GM10266 (cell line): ENCODE measurements around the gene IFNE.
A peak's percentile ranks its signal among the peaks of the same experiment; 100 is the strongest.

Experiments
- DNase-seq: peaks from one replicate; pipeline ENCODE4 v3.0.0; 2012; ENCODE audit errors: extremely low spot score
- TF ChIP-seq, protein P1 (sequence below): IDR thresholded peaks from 2 replicates; pipeline ENCODE4 v1.5.1; 2012; ENCODE audit warnings: mild to moderate bottlenecking, low read depth; ENCODE audit not compliant: control insufficient read depth, insufficient read depth; ENCODE audit errors: missing control alignments

Gene IFNE

GRCh38 chr9:21482213-21482612 is at the start of gene IFNE:
IFNE (minus strand) TSS chr9:21482313; CDS start chr9:21481694, 619 bp downstream.
- DNase-seq: no peak
- TF ChIP-seq, protein P1, sequence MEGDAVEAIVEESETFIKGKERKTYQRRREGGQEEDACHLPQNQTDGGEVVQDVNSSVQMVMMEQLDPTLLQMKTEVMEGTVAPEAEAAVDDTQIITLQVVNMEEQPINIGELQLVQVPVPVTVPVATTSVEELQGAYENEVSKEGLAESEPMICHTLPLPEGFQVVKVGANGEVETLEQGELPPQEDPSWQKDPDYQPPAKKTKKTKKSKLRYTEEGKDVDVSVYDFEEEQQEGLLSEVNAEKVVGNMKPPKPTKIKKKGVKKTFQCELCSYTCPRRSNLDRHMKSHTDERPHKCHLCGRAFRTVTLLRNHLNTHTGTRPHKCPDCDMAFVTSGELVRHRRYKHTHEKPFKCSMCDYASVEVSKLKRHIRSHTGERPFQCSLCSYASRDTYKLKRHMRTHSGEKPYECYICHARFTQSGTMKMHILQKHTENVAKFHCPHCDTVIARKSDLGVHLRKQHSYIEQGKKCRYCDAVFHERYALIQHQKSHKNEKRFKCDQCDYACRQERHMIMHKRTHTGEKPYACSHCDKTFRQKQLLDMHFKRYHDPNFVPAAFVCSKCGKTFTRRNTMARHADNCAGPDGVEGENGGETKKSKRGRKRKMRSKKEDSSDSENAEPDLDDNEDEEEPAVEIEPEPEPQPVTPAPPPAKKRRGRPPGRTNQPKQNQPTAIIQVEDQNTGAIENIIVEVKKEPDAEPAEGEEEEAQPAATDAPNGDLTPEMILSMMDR: no peak

DNA sequence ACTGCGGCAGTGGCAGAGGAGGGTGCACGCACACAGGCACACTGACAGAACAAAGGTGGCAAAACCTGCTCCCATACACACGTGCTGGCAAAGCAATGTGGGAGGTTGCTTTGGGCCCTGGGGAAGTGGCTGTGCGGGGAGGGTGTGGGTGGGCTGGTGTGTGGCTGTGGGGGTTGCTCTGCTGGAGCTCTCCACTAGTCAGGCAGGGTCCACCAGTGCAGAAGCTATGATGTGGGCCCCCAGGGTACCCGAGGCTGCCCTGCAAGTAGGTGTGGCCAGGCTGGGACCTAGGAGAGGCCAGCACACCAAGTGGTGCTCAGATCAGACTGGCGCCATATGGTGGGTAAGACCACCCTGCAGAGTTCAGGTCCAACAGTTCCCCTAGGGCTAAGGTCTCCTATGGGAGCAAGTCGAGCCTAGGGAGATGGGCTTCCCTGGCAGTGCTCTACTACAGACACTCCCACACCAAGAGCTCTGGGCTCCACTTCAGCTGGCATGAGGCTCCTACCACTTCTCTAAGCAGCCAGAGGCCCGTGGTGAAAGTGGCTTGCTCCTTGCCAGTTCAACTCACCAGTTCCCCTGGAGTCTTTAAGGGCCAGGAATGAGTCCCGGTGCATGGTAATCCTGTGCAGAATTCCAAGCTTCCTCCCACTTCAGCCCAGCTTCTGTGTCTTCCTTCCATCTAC is 46.2 kb upstream of the IFNE start:
- TF ChIP-seq, protein P1: no peak
- no peak for DNase-seq

GRCh38 chr9:21527579-21527978 is 45.5 kb upstream of the IFNE start:
- TF ChIP-seq, protein P1: peak; percentile 18
- no peak for DNase-seq

- DNase-seq: no peak
- TF ChIP-seq, protein P1: no peak
These were observed 43.1 kb upstream of the IFNE start for GRCh38 chr9:21525174-21525573.

DNA sequence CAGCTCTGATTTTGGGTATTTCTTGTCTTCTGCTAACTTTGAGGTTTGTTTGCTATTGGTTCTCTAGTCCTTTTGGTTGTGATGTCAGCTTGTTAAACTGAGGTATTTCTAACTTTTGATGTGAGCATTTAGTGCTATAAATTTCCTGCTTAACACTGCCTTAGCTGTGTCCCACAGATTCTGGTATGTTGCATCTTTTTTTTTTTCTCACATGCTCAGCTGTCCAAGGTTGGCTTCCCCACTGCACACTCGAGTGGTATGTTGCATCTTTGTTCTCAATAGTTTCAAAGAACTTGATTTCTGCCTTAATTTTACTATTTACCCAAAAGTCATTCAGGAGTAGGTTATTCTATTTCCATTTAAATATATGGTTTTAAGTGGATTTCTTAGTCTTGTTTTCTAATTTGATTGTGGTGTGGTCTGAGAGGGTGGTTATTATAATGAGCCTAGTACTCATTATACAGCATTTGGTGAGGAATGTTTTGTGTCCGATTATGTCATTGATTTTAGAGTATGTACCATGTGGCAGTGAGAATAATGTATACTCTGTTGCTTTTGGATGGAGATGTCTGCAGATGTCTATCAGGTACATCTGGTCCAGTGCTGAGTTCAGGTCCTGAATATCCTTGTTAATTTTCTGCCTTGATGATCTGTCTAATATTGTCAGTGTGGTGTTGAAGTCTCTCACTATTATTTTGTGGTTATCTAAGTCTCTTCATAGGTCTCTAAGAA is 42.2 kb upstream of the IFNE start:
- TF ChIP-seq, protein P1: no peak
- no peak for DNase-seq

GRCh38 chr9:21523021-21524014 is 41.2 kb upstream of the IFNE start:
- TF ChIP-seq, protein P1: no peak
- DNase-seq: no peak
